ENCODE data around the gene CMBL. TPM values are rescaled to one million over a fixed set of nuclear protein-coding genes. Genes with fewer than 3 reads are reported as not detected.

The CMBL gene
- total RNA-seq, 1 experiment from 2014 or later: 12.6 TPM

DNA sequence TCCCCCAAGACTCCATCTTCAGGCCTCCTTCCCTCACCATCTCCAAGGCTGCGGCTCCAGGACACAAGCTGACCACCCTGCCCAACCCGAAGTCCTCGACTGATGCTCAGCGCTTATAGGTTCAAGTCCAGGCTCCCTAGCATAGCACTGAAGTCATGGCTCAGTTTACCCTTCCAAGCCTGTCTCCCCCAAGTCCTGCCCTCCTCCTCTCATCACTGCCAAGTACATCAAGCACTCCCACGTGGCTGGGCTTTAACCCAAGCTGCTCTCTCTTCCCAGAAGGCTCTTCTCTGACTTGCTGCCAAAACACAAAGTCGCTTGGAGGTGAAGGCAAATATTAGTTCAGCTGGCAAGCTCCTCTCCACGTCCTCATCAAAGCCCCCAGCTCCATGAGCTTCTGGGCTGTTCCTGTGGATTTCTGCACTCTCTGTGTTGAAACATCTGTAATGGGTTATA, 23.7 kb upstream of the CMBL start:
- Histone ChIP-seq H4K20me1 (ENCODE audit: control insufficient read depth, insufficient read depth, insufficient read length) (no peaks in the 10 kb centered on the region), H3K79me1 (ENCODE audit: insufficient read depth, low read depth, low read length, poor library complexity, severe bottlenecking) (no peaks in the 10 kb centered on the region), H2BK15ac (ENCODE audit: low read depth, low read length) (no peak overlapping the region), H3K9ac (ENCODE audit: extremely low read depth, insufficient read length, low read length) (no peak overlapping the region), H2BK20ac (ENCODE audit: low read depth, low read length, poor library complexity, severe bottlenecking) (no peak overlapping the region), H4K5ac (ENCODE audit: insufficient read length, low read depth, low read length) (no peak overlapping the region), H3K56ac (ENCODE audit: insufficient read length, low read depth, low read length) (no peak overlapping the region), H3K4me1 (ENCODE audit: insufficient read depth, low read length) (no peaks in the 10 kb centered on the region; the same call in 1 of the 2 replicates), H3T11ph (ENCODE audit: low read length) (no peak overlapping the region), H3K27ac (ENCODE audit: insufficient read length, low read depth, low read length) (no peak overlapping the region), H3K4me2 (ENCODE audit: insufficient read depth, insufficient read length, low read length) (no peak overlapping the region), H3K23me2 (ENCODE audit: insufficient read length, low read depth, low read length, poor library complexity, severe bottlenecking) (peaks cover 10% of the 10 kb centered on the region), H2BK12ac (ENCODE audit: insufficient read length, low read depth, low read length) (no peak overlapping the region), H2AK5ac (ENCODE audit: insufficient read length, low read length) (no peak overlapping the region), H3K9me3 (ENCODE audit: control insufficient read depth, low read depth, low read length) (no peaks in the 10 kb centered on the region), H3K23ac (ENCODE audit: insufficient read length, low read depth, low read length) (no peak overlapping the region), H4K8ac (replicated peaks; ENCODE audit: insufficient read length, low read depth, low read length) (no peak overlapping the region), H3K18ac (ENCODE audit: insufficient read length, low read depth, low read length) (no peak overlapping the region), H3K79me2 (ENCODE audit: insufficient read depth, low read length) (no peaks in the 10 kb centered on the region), H3K14ac (ENCODE audit: insufficient read depth, low read length) (no peak overlapping the region; the same call in 1 of the 2 replicates), H2AFZ (ENCODE audit: low read length) (no peak overlapping the region), H2BK120ac (ENCODE audit: low read depth, low read length, poor library complexity, severe bottlenecking) (no peak overlapping the region), H3K27me3 (ENCODE audit: insufficient read depth, low read length) (peaks cover 36% of the 10 kb centered on the region; the same call in 1 of the 2 replicates), H2BK5ac (ENCODE audit: insufficient read length, low read length) (no peak overlapping the region), H4K91ac (ENCODE audit: insufficient read length, low read depth, low read length) (no peak overlapping the region), H3K4ac (ENCODE audit: low read depth, low read length) (no peak overlapping the region)
- no peaks in the 10 kb centered on the region; a peak in 2 of 4 replicates for H3K4me1 Mint-ChIP-seq
- no peak overlapping the region for H3K27ac Mint-ChIP-seq
- peaks cover 74% of the 10 kb centered on the region for H3K27me3 Mint-ChIP-seq (ENCODE audit: low read depth)
- H3K36me3 Mint-ChIP-seq (ENCODE audit: insufficient read depth in 1 of 3, low read depth in 3 of 3): no peaks in the 10 kb centered on the region; a peak in 1 of 7 replicates
- WGBS (ENCODE audit: extremely low coverage, insufficient read length, low lambda C conversion rate): no CpG with 5 or more reads among the region's 7 CpGs
- H3K4me3 Mint-ChIP-seq: no peak overlapping the region
- H3K9me3 Mint-ChIP-seq: no peaks in the 10 kb centered on the region
- DNase-seq: no peak
- no peak for TF ChIP-seq CTCF (conservative IDR thresholded peaks at IDR 0.05)
